PFSK-1 (cell line): ENCODE results near the gene SFMBT2.

Experiments used
- FOXP2 ChIP-seq: optimal IDR thresholded peaks from 2 replicates; pipeline ENCODE3; 2011; ENCODE audit warnings: borderline replicate concordance, control low read depth, inconsistent platforms; ENCODE audit not compliant: insufficient read depth; ENCODE audit errors: extremely low read length, extremely low read depth
- POLR2AphosphoS5 ChIP-seq: IDR thresholded peaks from 2 replicates; pipeline ENCODE4 v1.6.1; 2012; ENCODE audit warnings: low read depth, mild to moderate bottlenecking, control low read depth, low read length, moderate library complexity
- SIN3A ChIP-seq: IDR thresholded peaks from 2 replicates; pipeline ENCODE4 v1.6.1; 2012; ENCODE audit warnings: mild to moderate bottlenecking, low read length, moderate library complexity, borderline replicate concordance; ENCODE audit not compliant: insufficient read depth
- TAF1 ChIP-seq: IDR thresholded peaks from 2 replicates; pipeline ENCODE4 v1.6.1; 2012; ENCODE audit warnings: low read length, control low read depth, borderline replicate concordance; ENCODE audit not compliant: insufficient read depth
- TF ChIP-seq, protein P1 (sequence below), 2 experiments: IDR thresholded peaks; 2 replicates each; pipeline versions ENCODE4 v1.6.1 to v1.8.0; 2011 to 2012; ENCODE audit warnings: low read depth in 2 of 2, low read length in 2 of 2, control low read depth in 1 of 2, inconsistent platforms in 1 of 2, mild to moderate bottlenecking in 1 of 2, moderate library complexity in 1 of 2; ENCODE audit not compliant: insufficient read depth in 1 of 2

SFMBT2 gene

GRCh38 chr10:7186387-7187018 lies 224.3 kb downstream of the SFMBT2 start:
- TF ChIP-seq SIN3A: no peak
- no peak for TF ChIP-seq POLR2AphosphoS5
- TF ChIP-seq FOXP2: no peak
- TF ChIP-seq, protein P1, sequence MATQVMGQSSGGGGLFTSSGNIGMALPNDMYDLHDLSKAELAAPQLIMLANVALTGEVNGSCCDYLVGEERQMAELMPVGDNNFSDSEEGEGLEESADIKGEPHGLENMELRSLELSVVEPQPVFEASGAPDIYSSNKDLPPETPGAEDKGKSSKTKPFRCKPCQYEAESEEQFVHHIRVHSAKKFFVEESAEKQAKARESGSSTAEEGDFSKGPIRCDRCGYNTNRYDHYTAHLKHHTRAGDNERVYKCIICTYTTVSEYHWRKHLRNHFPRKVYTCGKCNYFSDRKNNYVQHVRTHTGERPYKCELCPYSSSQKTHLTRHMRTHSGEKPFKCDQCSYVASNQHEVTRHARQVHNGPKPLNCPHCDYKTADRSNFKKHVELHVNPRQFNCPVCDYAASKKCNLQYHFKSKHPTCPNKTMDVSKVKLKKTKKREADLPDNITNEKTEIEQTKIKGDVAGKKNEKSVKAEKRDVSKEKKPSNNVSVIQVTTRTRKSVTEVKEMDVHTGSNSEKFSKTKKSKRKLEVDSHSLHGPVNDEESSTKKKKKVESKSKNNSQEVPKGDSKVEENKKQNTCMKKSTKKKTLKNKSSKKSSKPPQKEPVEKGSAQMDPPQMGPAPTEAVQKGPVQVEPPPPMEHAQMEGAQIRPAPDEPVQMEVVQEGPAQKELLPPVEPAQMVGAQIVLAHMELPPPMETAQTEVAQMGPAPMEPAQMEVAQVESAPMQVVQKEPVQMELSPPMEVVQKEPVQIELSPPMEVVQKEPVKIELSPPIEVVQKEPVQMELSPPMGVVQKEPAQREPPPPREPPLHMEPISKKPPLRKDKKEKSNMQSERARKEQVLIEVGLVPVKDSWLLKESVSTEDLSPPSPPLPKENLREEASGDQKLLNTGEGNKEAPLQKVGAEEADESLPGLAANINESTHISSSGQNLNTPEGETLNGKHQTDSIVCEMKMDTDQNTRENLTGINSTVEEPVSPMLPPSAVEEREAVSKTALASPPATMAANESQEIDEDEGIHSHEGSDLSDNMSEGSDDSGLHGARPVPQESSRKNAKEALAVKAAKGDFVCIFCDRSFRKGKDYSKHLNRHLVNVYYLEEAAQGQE (IDR thresholded peaks at IDR 0.05; ENCODE audit: insufficient read depth in 1 of 2, low read depth in 2 of 2, low read length in 2 of 2): no peak
- no peak for TF ChIP-seq TAF1

- TF ChIP-seq SIN3A: no peak
- no peak for TF ChIP-seq TAF1
- no peak for TF ChIP-seq FOXP2
These were observed 225.5 kb downstream of the SFMBT2 start for GRCh38 chr10:7185367-7185690.

- TF ChIP-seq, protein P1 (IDR thresholded peaks at IDR 0.05; ENCODE audit: insufficient read depth in 1 of 2, low read depth in 2 of 2, low read length in 2 of 2): no peak
- TF ChIP-seq SIN3A (no peak), FOXP2 (no peak), TAF1 (no peak), POLR2AphosphoS5 (no peak)
These were observed 226.0 kb downstream of the SFMBT2 start for GRCh38 chr10:7184660-7185366.

- TF ChIP-seq SIN3A: no peak
- TF ChIP-seq, protein P1 (IDR thresholded peaks at IDR 0.05; ENCODE audit: insufficient read depth in 1 of 2, low read depth in 2 of 2, low read length in 2 of 2): no peak
- TF ChIP-seq FOXP2: no peak
- no peak for TF ChIP-seq POLR2AphosphoS5
- no peak for TF ChIP-seq TAF1
These were observed 229.4 kb downstream of the SFMBT2 start for GRCh38 chr10:7181420-7181819.

DNA sequence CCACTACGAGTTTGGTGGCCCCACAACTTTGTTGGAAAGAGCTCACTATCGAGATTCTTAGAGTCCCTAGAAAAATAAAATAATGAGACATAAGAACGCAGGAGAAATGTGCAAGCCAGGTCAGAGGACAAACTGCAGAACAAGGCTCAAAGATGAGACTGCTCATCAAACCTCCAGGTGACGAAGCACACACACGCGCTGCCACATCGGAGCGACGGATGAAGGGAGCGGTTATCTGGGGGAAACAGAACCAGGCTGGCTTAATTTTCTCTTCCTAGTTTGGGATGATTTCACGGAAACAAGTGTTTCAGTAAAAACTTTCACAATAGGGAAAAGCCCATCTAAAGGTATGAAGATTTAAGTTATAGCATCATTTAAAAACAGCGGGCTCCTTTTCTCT lies 231.3 kb downstream of the SFMBT2 start:
- TF ChIP-seq SIN3A (no peak), POLR2AphosphoS5 (no peak)

DNA sequence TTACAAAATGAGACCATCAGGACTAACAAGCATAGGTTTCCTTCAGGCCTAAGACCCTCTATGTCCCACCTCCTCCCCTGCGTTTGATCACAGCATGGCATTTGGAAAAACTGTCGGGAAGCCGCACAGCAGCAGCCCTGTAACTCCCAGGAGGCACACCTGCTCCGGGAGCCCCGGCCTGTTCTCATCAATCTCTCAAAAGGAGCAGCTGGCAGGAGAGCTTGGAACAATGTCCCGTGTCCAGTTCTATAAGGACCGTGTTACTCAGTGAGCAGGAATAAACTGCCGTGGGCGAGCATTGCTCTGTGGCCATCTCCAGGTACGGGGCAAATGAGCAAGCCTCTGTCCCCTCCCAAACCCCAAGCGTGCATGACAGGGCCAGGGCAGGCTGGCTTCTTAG lies 236.9 kb downstream of the SFMBT2 start:
- TF ChIP-seq POLR2AphosphoS5 (no peak), SIN3A (no peak), FOXP2 (no peak), TAF1 (no peak)
